Measurements from ENCODE around the gene TET2.

TET2 gene

GRCh38 chr4:105146276-105147015, at the start of gene TET2:
TET2 (plus strand) TSS chr4:105146876; CDS start chr4:105233943, 87,067 bp downstream.
- peak; percentile 22 for DNase-seq

GRCh38 chr4:105102016-105102415, 44.7 kb upstream of the TET2 start:
- DNase-seq = no peak

GRCh38 chr4:105106426-105106825, 40.2 kb upstream of the TET2 start:
- DNase-seq = no peak

- no peak for DNase-seq
These were observed 39.4 kb upstream of the TET2 start for GRCh38 chr4:105107095-105107856.

GRCh38 chr4:105108971-105109370, 37.7 kb upstream of the TET2 start:
- DNase-seq = no peak

GRCh38 chr4:105112274-105112673, 34.4 kb upstream of the TET2 start:
- no peak for DNase-seq

GRCh38 chr4:105113800-105114199, 32.9 kb upstream of the TET2 start:
- no peak for DNase-seq

- no peak for DNase-seq
These were observed 29.9 kb upstream of the TET2 start for GRCh38 chr4:105116616-105117319.

- DNase-seq = no peak
These were observed 27.3 kb upstream of the TET2 start for GRCh38 chr4:105119356-105119755.

GRCh38 chr4:105120626-105121025, 26.1 kb upstream of the TET2 start:
- DNase-seq = no peak

- DNase-seq = no peak
These were observed 24.3 kb upstream of the TET2 start for GRCh38 chr4:105122350-105122749.

- DNase-seq = no peak
These were observed 20.1 kb upstream of the TET2 start for GRCh38 chr4:105126311-105127169.

- DNase-seq = no peak
These were observed 19.6 kb upstream of the TET2 start for GRCh38 chr4:105127170-105127445.

GRCh38 chr4:105128208-105128607, 18.5 kb upstream of the TET2 start:
- DNase-seq = no peak

- no peak for DNase-seq
These were observed 17.2 kb upstream of the TET2 start for GRCh38 chr4:105129286-105130040.

- DNase-seq = no peak
These were observed 15.7 kb upstream of the TET2 start for GRCh38 chr4:105130945-105131344.

- no peak for DNase-seq
These were observed 12.7 kb upstream of the TET2 start for GRCh38 chr4:105133976-105134375.

- no peak for DNase-seq
These were observed 10.9 kb upstream of the TET2 start for GRCh38 chr4:105135785-105136184.

- DNase-seq = no peak
These were observed 9.4 kb upstream of the TET2 start for GRCh38 chr4:105137121-105137875.

GRCh38 chr4:105139646-105140045, 7.0 kb upstream of the TET2 start:
- no peak for DNase-seq

- DNase-seq = no peak
These were observed 5.8 kb upstream of the TET2 start for GRCh38 chr4:105140684-105141490.

Data from NCI-H2107 (cell line).